ENCODE measurements around the gene RNF8. TPM values are rescaled to one million over a fixed set of nuclear protein-coding genes. Genes with fewer than 3 reads are reported as not detected.

The RNF8 gene
- total RNA-seq, 2 donors from 2014 or later = 38.2 to 51.1 TPM

DNA sequence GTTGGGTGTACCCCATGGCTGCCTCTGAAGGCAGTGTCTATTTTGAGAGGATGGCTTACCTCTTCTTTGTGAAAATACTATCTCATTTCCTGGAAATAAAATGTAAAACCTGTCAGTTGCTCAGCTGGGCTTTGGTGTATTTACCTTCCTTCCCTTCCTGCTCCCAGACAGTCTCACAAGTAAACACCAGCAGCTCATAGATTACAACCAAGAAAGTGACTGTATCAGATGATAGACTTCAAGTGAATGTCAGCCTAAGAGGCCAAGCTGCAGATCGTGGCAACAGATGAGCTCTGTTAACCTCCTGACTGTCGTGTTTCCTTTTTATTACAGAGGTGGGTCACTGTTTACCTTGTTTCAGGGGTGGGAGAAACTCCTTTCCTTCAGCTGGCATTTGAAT, 37.3 kb downstream of the RNF8 start:
- Histone ChIP-seq H3K4me3 (ENCODE audit: low read length) (no peak overlapping the region), H3K4me1 (ENCODE audit: control insufficient read depth, insufficient read depth, low read length) (no peaks in the 10 kb centered on the region), H3K36me3 (ENCODE audit: control insufficient read depth, insufficient read depth, low read length) (peaks cover 81% of the 10 kb centered on the region), H3K27ac (ENCODE audit: low read depth, low read length) (no peak overlapping the region), H3K27me3 (ENCODE audit: control insufficient read depth, insufficient read depth, low read length, poor library complexity, severe bottlenecking) (no peaks in the 10 kb centered on the region), H3K9me3 (ENCODE audit: control insufficient read depth, low read length) (no peaks in the 10 kb centered on the region), H3K9ac (ENCODE audit: extremely low read depth, low read length, poor library complexity, severe bottlenecking) (no peak overlapping the region)
- H3K4me1 Mint-ChIP-seq = no peaks in the 10 kb centered on the region
- TF ChIP-seq, protein P1, sequence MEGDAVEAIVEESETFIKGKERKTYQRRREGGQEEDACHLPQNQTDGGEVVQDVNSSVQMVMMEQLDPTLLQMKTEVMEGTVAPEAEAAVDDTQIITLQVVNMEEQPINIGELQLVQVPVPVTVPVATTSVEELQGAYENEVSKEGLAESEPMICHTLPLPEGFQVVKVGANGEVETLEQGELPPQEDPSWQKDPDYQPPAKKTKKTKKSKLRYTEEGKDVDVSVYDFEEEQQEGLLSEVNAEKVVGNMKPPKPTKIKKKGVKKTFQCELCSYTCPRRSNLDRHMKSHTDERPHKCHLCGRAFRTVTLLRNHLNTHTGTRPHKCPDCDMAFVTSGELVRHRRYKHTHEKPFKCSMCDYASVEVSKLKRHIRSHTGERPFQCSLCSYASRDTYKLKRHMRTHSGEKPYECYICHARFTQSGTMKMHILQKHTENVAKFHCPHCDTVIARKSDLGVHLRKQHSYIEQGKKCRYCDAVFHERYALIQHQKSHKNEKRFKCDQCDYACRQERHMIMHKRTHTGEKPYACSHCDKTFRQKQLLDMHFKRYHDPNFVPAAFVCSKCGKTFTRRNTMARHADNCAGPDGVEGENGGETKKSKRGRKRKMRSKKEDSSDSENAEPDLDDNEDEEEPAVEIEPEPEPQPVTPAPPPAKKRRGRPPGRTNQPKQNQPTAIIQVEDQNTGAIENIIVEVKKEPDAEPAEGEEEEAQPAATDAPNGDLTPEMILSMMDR (conservative IDR thresholded peaks at IDR 0.05) = no peak
- no peak overlapping the region for H3K27ac Mint-ChIP-seq
- H3K27me3 Mint-ChIP-seq (ENCODE audit: insufficient read depth) = no peaks in the 10 kb centered on the region
- WGBS, 2 experiments (ENCODE audit: insufficient coverage in 1 of 2, insufficient read length in 1 of 2) = 93 to 94% methylated on average over 2 of the region's 2 CpGs
- no peaks in the 10 kb centered on the region for H3K9me3 Mint-ChIP-seq
- DNase-seq = no peak
- peaks cover 20% of the 10 kb centered on the region for H3K36me3 Mint-ChIP-seq (ENCODE audit: low read depth)
- H3K4me3 Mint-ChIP-seq = no peak overlapping the region

DNA sequence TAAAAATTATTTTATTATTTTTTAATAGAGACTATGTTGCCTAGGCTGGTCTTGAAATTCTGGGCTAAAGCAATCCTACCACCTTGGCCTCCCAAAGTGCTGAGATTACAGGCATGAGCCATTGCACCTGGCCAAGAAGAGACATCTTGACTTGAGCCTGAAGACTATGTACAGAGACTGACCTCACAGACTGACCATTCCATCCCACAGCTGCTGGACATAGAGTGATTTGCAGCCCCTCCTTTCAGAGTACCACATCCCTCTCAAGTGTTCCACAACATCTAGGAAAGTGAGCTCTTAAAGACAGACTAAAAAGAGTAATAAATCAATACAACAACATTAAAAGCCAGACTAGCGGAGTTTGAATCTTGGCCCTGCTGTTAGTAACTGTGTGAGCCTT, 39.0 kb downstream of the RNF8 start:
- H3K36me3 Mint-ChIP-seq (ENCODE audit: low read depth) = peaks cover 8% of the 10 kb centered on the region
- Histone ChIP-seq H3K36me3 (ENCODE audit: control insufficient read depth, insufficient read depth, low read length) (peaks cover 64% of the 10 kb centered on the region), H3K4me3 (ENCODE audit: low read length) (no peak overlapping the region), H3K9ac (ENCODE audit: extremely low read depth, low read length, poor library complexity, severe bottlenecking) (no peak overlapping the region), H3K9me3 (ENCODE audit: control insufficient read depth, low read length) (no peaks in the 10 kb centered on the region), H3K4me1 (ENCODE audit: control insufficient read depth, insufficient read depth, low read length) (no peaks in the 10 kb centered on the region), H3K27me3 (ENCODE audit: control insufficient read depth, insufficient read depth, low read length, poor library complexity, severe bottlenecking) (no peaks in the 10 kb centered on the region), H3K27ac (ENCODE audit: low read depth, low read length) (no peak overlapping the region)
- no peak overlapping the region for H3K4me3 Mint-ChIP-seq
- H3K27me3 Mint-ChIP-seq (ENCODE audit: insufficient read depth) = no peaks in the 10 kb centered on the region
- no peaks in the 10 kb centered on the region for H3K9me3 Mint-ChIP-seq
- H3K27ac Mint-ChIP-seq = no peak overlapping the region
- TF ChIP-seq, protein P1 (conservative IDR thresholded peaks at IDR 0.05) = no peak
- 94 to 100% methylated on average over 1 of the region's 1 CpG for WGBS, 2 experiments (ENCODE audit: insufficient coverage in 1 of 2, insufficient read length in 1 of 2)
- H3K4me1 Mint-ChIP-seq = no peaks in the 10 kb centered on the region
- no peak for DNase-seq

DNA sequence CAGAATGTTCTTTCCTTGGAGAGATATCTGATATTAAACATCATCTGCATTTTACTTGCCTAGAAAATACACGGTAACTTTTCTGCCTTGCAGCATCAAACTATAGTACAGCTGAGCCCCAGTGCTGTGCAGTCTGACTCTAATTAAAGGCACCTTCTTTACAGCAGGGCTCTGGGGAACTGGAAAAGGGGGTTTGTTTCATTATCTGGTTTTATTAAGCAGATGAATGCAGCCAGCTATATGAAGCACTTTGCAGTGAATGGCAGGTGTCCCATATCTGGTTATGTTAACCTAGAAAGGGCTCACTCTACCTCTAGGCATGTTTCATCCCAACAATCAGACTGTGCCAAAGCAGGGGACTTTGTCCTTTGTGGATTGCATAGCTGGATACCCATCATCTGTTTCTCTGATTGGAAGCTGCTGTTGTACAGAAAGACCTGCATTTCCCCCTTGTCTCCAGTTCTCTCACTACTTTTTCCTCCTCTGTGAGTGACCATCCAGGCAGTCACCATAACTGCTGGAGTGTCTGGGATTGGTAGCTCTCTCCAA, 39.7 kb downstream of the RNF8 start:
- Histone ChIP-seq H3K9ac (ENCODE audit: extremely low read depth, low read length, poor library complexity, severe bottlenecking) (no peak overlapping the region), H3K27me3 (ENCODE audit: control insufficient read depth, insufficient read depth, low read length, poor library complexity, severe bottlenecking) (no peaks in the 10 kb centered on the region), H3K4me1 (ENCODE audit: control insufficient read depth, insufficient read depth, low read length) (no peaks in the 10 kb centered on the region), H3K36me3 (ENCODE audit: control insufficient read depth, insufficient read depth, low read length) (peaks cover 60% of the 10 kb centered on the region), H3K9me3 (ENCODE audit: control insufficient read depth, low read length) (no peaks in the 10 kb centered on the region), H3K4me3 (ENCODE audit: low read length) (no peak overlapping the region), H3K27ac (ENCODE audit: low read depth, low read length) (no peak overlapping the region)
- Mint-ChIP-seq H3K9me3 (no peaks in the 10 kb centered on the region), H3K27ac (no peak overlapping the region), H3K4me3 (no peak overlapping the region), H3K27me3 (ENCODE audit: insufficient read depth) (no peaks in the 10 kb centered on the region), H3K4me1 (no peaks in the 10 kb centered on the region), H3K36me3 (ENCODE audit: low read depth) (peaks cover 8% of the 10 kb centered on the region)
- WGBS, 2 experiments (ENCODE audit: insufficient coverage in 1 of 2, insufficient read length in 1 of 2) = 96% methylated on average over 1 of the region's 1 CpG; no CpG with 5 or more reads in 1 of the 2 experiments
- TF ChIP-seq, protein P1 (conservative IDR thresholded peaks at IDR 0.05) = no peak
- no peak for DNase-seq
